ENCODE results near the gene C1orf174.

DNA sequence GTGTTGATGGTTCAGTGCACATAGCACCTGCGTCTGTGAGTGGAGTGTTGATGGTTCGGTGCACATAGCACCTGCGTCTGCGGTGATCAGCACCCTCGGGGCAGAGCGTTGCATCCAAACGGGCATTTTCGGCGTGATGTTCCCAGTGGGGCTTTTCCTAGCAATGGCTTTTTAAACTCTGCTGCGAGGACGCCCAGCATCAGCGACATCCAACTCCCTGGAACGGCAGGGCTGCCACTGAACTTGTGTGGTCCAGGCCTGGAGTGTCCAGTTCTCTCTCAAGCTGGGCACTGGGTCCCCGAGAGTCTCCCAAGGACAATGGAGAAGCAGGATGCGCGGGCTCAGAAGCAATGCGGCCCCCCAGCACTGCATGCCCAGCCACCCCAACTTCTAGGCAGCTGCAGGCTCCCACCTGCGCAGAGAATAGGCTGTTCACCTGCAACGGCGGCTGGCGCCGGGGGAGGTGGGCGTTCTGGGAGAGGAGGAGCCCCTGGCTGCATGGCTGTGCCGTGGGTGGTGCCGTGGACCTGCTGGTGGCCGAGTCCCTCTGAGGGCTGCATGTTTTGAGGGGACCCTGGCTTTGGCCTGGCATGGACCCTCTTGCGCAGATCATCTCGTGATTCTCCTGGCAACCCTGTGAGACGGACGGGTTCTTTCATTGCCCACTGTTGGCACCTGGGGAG lies 10.1 kb upstream of the C1orf174 start:
- TF ChIP-seq, protein P1, sequence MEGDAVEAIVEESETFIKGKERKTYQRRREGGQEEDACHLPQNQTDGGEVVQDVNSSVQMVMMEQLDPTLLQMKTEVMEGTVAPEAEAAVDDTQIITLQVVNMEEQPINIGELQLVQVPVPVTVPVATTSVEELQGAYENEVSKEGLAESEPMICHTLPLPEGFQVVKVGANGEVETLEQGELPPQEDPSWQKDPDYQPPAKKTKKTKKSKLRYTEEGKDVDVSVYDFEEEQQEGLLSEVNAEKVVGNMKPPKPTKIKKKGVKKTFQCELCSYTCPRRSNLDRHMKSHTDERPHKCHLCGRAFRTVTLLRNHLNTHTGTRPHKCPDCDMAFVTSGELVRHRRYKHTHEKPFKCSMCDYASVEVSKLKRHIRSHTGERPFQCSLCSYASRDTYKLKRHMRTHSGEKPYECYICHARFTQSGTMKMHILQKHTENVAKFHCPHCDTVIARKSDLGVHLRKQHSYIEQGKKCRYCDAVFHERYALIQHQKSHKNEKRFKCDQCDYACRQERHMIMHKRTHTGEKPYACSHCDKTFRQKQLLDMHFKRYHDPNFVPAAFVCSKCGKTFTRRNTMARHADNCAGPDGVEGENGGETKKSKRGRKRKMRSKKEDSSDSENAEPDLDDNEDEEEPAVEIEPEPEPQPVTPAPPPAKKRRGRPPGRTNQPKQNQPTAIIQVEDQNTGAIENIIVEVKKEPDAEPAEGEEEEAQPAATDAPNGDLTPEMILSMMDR (IDR thresholded peaks at IDR 0.05) = no peak
- no peak for TF ChIP-seq POLR2A (IDR thresholded peaks at IDR 0.05)

Data from heart left ventricle (tissue), 13 donors.